HepG2 (cell line): Measurements from ENCODE around the gene SMOC1. TPM values are rescaled to one million over a fixed set of nuclear protein-coding genes. Genes with fewer than 3 reads are reported as not detected.
A peak's percentile ranks its signal among the peaks of the same experiment; 100 is the strongest.

Experiments
- ATAC-seq: fragments of 200-7000 bp; cut with Tn5 transposase; 3 replicates; pipeline ENCODE4 v1.9.1; 2020; ENCODE audit warnings: mild to moderate bottlenecking, moderate library complexity
- BruUV-seq: library from RNA; stranded (reverse); fragments of 400-500 nt; replicated peaks from 2 replicates; lab custom pipeline; 2021; lab: Mats Ljungman, UMichigan
- CTCF ChIA-PET: fragments of 300-600 bp; formaldehyde crosslinking; extraction: SDS; loops from one replicate; lab custom pipeline; 2021; ENCODE audit warnings: low total read pairs, inconsistent platforms, low intra/inter-chr PET ratio; lab: Yijun Ruan, JAX
- POLR2A ChIA-PET: fragments of 350-600 bp; sonication (Branson Sonifier 250); formaldehyde crosslinking; loops from one replicate; lab custom pipeline; 2020; ENCODE audit warnings: antibody characterized with exemption, inconsistent platforms; lab: Yijun Ruan, JAX
- DNase-seq: peaks from one replicate; pipeline ENCODE4 v3.0.0-alpha.2; 2015; ENCODE audit warnings: low spot score
- FAIRE-seq: peaks from 3 replicates; lab custom pipeline; 2011; peaks lifted over from hg19 to GRCh38; lab: Jason Lieb, UNC
- H2AFZ ChIP-seq: one replicate; pipeline ENCODE4 v1.6.1; 2011; ENCODE audit warnings: low read length, inconsistent platforms
- H3K27ac ChIP-seq: fragments of 300-600 bp; 3 replicates; pipeline ENCODE4 v1.8.0; 2011; ENCODE audit warnings: mixed run types, mild to moderate bottlenecking, mixed read lengths, low read length, inconsistent platforms; ENCODE audit not compliant: insufficient read depth; ENCODE audit errors: extremely low read length
- H3K27me3 ChIP-seq, 2 experiments: fragments of 200-600 bp in 1 of 2; 2 replicates in 1 of 2; 3 replicates in 1 of 2; pipeline versions ENCODE4 v1.6.0 to v1.8.0; 2011; ENCODE audit warnings: low read length in 2 of 2, mild to moderate bottlenecking in 2 of 2, moderate library complexity in 2 of 2, inconsistent platforms in 1 of 2; ENCODE audit not compliant: insufficient read depth in 2 of 2, control insufficient read depth in 1 of 2
- H3K36me3 ChIP-seq, 2 experiments: fragments of 200-600 bp in 1 of 2; replicated peaks in 1 of 2; 2 replicates in 1 of 2; 3 replicates in 1 of 2; pipeline versions ENCODE4 v1.5.1 to v1.8.0; 2011; ENCODE audit warnings: low read length in 2 of 2, inconsistent platforms in 1 of 2; ENCODE audit not compliant: insufficient read depth in 2 of 2, control insufficient read depth in 1 of 2
- H3K4me1 ChIP-seq: 2 replicates; pipeline ENCODE4 v1.5.1; 2012; ENCODE audit warnings: low read length, inconsistent platforms; ENCODE audit not compliant: insufficient read depth
- H3K4me2 ChIP-seq: 2 replicates; pipeline ENCODE4 v1.6.0; 2011; ENCODE audit warnings: low read depth, low read length, inconsistent platforms
- H3K4me3 ChIP-seq, 3 experiments: fragments of 200-600 bp in 1 of 3; sonication (generic), shearing (Covaris generic) in 1 of 3; replicated peaks in 1 of 3; 2 replicates each; pipeline ENCODE4 v1.5.1; 2011 to 2016; ENCODE audit warnings: low read length in 3 of 3, inconsistent platforms in 2 of 3, low read depth in 2 of 3, mild to moderate bottlenecking in 2 of 3, control low read depth in 1 of 3, mixed read lengths in 1 of 3; ENCODE audit not compliant: insufficient read depth in 1 of 3
- H3K79me2 ChIP-seq: one replicate; pipeline ENCODE4 v1.6.1; 2011; ENCODE audit warnings: low read length, inconsistent platforms; ENCODE audit not compliant: insufficient read depth
- H3K9ac ChIP-seq: 2 replicates; pipeline ENCODE4 v1.6.0; 2011; ENCODE audit warnings: mild to moderate bottlenecking, low read depth, low read length, inconsistent platforms; ENCODE audit not compliant: insufficient read depth
- H3K9me3 ChIP-seq: 2 replicates; pipeline ENCODE4 v1.5.1; 2012; ENCODE audit warnings: mild to moderate bottlenecking, low read length
- H4K20me1 ChIP-seq: 2 replicates; pipeline ENCODE4 v1.6.0; 2011; ENCODE audit warnings: inconsistent platforms, mild to moderate bottlenecking, low read length, moderate library complexity; ENCODE audit not compliant: insufficient read depth
- ARHGAP35 ChIP-seq: sonication (generic); formaldehyde crosslinking; IDR thresholded peaks from 2 replicates; pipeline ENCODE4 v1.9.0; 2022; ENCODE audit warnings: mild to moderate bottlenecking, inconsistent platforms, moderate library complexity, missing genetic modification reagents, borderline replicate concordance
- ASH2L ChIP-seq: fragments of 300-600, 200-600 bp; sonication (generic); IDR thresholded peaks from 2 replicates; pipeline ENCODE4 v1.7.0; 2017; ENCODE audit warnings: low read depth, mild to moderate bottlenecking, moderate library complexity, mixed read lengths, low read length; ENCODE audit not compliant: insufficient read length
- ATRX ChIP-seq: sonication (generic); formaldehyde crosslinking; IDR thresholded peaks from 2 replicates; pipeline ENCODE4 v1.4.0; 2020; ENCODE audit warnings: missing genetic modification reagents, borderline replicate concordance
- CBX2 ChIP-seq, 2 experiments: fragments of 200-600 bp in 1 of 2; sonication (generic); formaldehyde crosslinking in 1 of 2; IDR thresholded peaks; 2 replicates each; pipeline versions ENCODE4 v1.7.0 to v1.8.1; 2018 to 2022; ENCODE audit warnings: low read depth in 2 of 2, low read length in 1 of 2, mild to moderate bottlenecking in 1 of 2, missing genetic modification reagents in 1 of 2
- FOSL1 ChIP-seq: sonication (generic); formaldehyde crosslinking; IDR thresholded peaks from 2 replicates; pipeline ENCODE4 v1.9.0; 2021; ENCODE audit warnings: missing genetic modification reagents, borderline replicate concordance
- FOXK1 ChIP-seq: sonication (generic); formaldehyde crosslinking; IDR thresholded peaks from 2 replicates; pipeline ENCODE4 v1.4.0; 2020; ENCODE audit warnings: low read depth, missing genetic modification reagents, borderline replicate concordance
- GATAD2A ChIP-seq: IDR thresholded peaks from 2 replicates; pipeline ENCODE4 v1.6.1; 2016
- GTF3A ChIP-seq: sonication (generic); formaldehyde crosslinking; conservative IDR thresholded peaks from 2 replicates; pipeline ENCODE4 v1.4.0; 2020; ENCODE audit warnings: mild to moderate bottlenecking, missing genetic modification reagents
- HDAC6 ChIP-seq: fragments of 200-600 bp; sonication (generic); IDR thresholded peaks from 2 replicates; pipeline ENCODE4 v1.7.0; 2017; ENCODE audit warnings: mild to moderate bottlenecking, antibody characterized with exemption, low read length, low read depth
- ISX ChIP-seq: sonication (generic); formaldehyde crosslinking; conservative IDR thresholded peaks from 2 replicates; pipeline ENCODE4 v1.5.0; 2020; ENCODE audit warnings: missing genetic modification reagents
- KAT7 ChIP-seq: IDR thresholded peaks from 2 replicates; pipeline ENCODE4 v1.6.1; 2018; ENCODE audit warnings: borderline replicate concordance, missing compliant biosample characterization
- MAFF ChIP-seq: IDR thresholded peaks from 2 replicates; pipeline ENCODE4 v1.6.1; 2011; ENCODE audit warnings: low read depth, low read length, improper control_type of control experiment
- NCOA1 ChIP-seq: sonication (generic); formaldehyde crosslinking; IDR thresholded peaks from 2 replicates; pipeline ENCODE4 v1.9.0; 2021; ENCODE audit warnings: missing genetic modification reagents
- NFKB2 ChIP-seq: sonication (generic); formaldehyde crosslinking; IDR thresholded peaks from 2 replicates; pipeline ENCODE4 v1.4.0; 2020; ENCODE audit warnings: missing genetic modification reagents, borderline replicate concordance
- TAF15 ChIP-seq: fragments of 200-400 bp; formaldehyde crosslinking; IDR thresholded peaks from one replicate; pipeline ENCODE4 v1.6.1; 2018; ENCODE audit warnings: mild to moderate bottlenecking, low read depth, low read length; ENCODE audit not compliant: poor library complexity, severe bottlenecking
- ZFP90 ChIP-seq: sonication (generic); formaldehyde crosslinking; IDR thresholded peaks from 2 replicates; pipeline ENCODE4 v1.8.0; 2022; ENCODE audit warnings: missing genetic modification reagents, mild to moderate bottlenecking, inconsistent platforms, borderline replicate concordance
- ZNF230 ChIP-seq: sonication (generic); formaldehyde crosslinking; IDR thresholded peaks from 2 replicates; pipeline ENCODE4 v1.4.0; 2020; ENCODE audit warnings: mild to moderate bottlenecking, missing genetic modification reagents
- ZNF234 ChIP-seq: sonication (generic); formaldehyde crosslinking; conservative IDR thresholded peaks from 2 replicates; pipeline ENCODE4 v1.5.1; 2020; ENCODE audit warnings: mild to moderate bottlenecking, missing genetic modification reagents
- ZNF850 ChIP-seq: sonication (generic); formaldehyde crosslinking; conservative IDR thresholded peaks from 2 replicates; pipeline ENCODE4 v1.9.0; 2021; ENCODE audit warnings: mild to moderate bottlenecking, missing genetic modification reagents
- WGBS: methylation state at CpG from one replicate; pipeline ENCODE4 v1.1.6; 2017; ENCODE audit warnings: low lambda C conversion rate; 5-methylcytosine and 5-hydroxymethylcytosine counted together
- in situ Hi-C: cut with HindIII; loops from 2 replicates; pipeline ENCODE4 v1.10.0; 2017; ENCODE audit warnings: low pct_unique_long_range_greater_than_20kb; ENCODE audit not compliant: extremely low pct_ligation_motif_present
- intact Hi-C: fragments of 100-400 bp; cut with micrococcal nuclease; formaldehyde crosslinking; loops from one replicate; pipeline ENCODE4 v1.10.0; 2022; ENCODE audit not compliant: unreplicated experiment
- polyA plus RNA-seq, 8 experiments: library from polyadenylated mRNA; depleted of rRNA in 3 of 8; stranded (reverse) in 7 of 8; unstranded in 1 of 8; fragments of >200 nt; fragmentation: Illumina TruSeq in 4 of 8; extraction: Trizol in 4 of 8; gene quantifications; 2 replicates each; pipeline versions ENCODE4 v1.2.1 to v1.2.3, GENCODE V29; 2011 to 2016; ENCODE audit warnings: low read depth in 4 of 8, missing spikeins in 1 of 8, mixed read lengths in 1 of 8; ENCODE audit not compliant: insufficient read depth in 1 of 8
- total RNA-seq, 5 experiments: library from RNA; depleted of rRNA; stranded (reverse); fragments of >200 nt; fragmentation: Illumina TruSeq; extraction: Trizol; gene quantifications; 2 replicates each; pipeline ENCODE4 v1.2.3, GENCODE V29; 2016; ENCODE audit warnings: low read depth in 1 of 5
- TF ChIP-seq, protein P1 (sequence below): sonication (generic); formaldehyde crosslinking; IDR thresholded peaks from 2 replicates; pipeline ENCODE4 v1.8.1; 2023; ENCODE audit warnings: mild to moderate bottlenecking, missing genetic modification reagents, borderline replicate concordance
- TF ChIP-seq, protein P2 (sequence below): fragments of 450-650 bp; IDR thresholded peaks from 2 replicates; pipeline ENCODE4 v1.6.1; 2017

SMOC1 gene
- total and polyA plus RNA-seq, 2 of the 13 experiments (the other 11 are each of a cell fraction or from before 2014, with no cell fraction given), result 17.8 to 35.6 TPM

DNA sequence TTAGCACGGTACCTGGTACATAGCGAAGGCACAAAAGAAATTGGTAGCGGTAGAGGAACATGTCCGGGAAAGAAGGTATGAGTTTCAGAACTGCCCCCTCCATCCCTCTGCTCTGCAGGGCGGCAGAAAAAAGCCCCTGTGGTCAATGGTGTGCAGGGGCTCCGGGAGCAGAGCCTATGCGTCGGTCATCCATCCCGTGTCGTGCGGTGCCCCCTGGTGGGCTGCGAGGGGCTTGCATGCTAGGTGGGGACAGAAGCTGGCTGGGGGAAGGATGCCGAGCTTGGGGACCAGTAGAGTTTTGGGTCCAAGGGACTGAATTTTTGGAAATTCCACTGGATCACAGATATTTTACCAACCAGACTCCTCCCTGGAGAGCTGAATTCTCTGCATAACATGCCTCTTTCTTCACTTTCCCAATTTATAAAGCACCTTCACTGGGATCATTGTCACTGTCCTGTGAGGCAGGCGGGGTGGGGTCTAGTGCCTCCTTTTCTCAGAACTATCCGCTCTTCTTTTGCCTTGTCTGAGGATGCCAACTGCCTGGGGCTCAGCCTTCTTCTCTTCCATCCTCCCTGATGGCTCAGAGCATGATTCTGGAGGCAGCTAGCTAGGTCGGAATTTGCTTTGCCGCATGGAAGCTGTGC, 148.7 kb downstream of the SMOC1 start (continued):
- TF ChIP-seq, protein P1, sequence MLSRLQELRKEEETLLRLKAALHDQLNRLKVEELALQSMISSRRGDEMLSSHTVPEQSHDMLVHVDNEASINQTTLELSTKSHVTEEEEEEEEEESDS (CRISPR knock-in tag), result no peak
- TF ChIP-seq GATAD2A (CRISPR knock-in tag), result 0 out of 2 replicates have a peak, but pooled peaks have one; percentile 12
- peak; percentile 42; the same call in 1 of the 2 replicates for TF ChIP-seq NFKB2 (CRISPR knock-in tag)
- TF ChIP-seq KAT7 (CRISPR knock-in tag), result no peak
- TF ChIP-seq ATRX (CRISPR knock-in tag), result no peak
- TF ChIP-seq, all 625 proteins: peak for 35

GRCh38 chr14:70029296-70030132, 150.3 kb downstream of the SMOC1 start:
- ATAC-seq (no peak), DNase-seq (no peak), FAIRE-seq (no peak)
- Histone ChIP-seq H3K4me3 (no peak overlapping the region), H4K20me1 (no peaks in the 10 kb centered on the region), H3K4me2 (no peak overlapping the region), H3K27ac (no peak overlapping the region), H3K4me1 (peaks cover 17% of the 10 kb centered on the region), H3K79me2 (no peaks in the 10 kb centered on the region), H3K27me3 (no peaks in the 10 kb centered on the region), H3K9me3 (no peaks in the 10 kb centered on the region), H2AFZ (no peak overlapping the region), H3K9ac (no peak overlapping the region), H3K36me3 (peaks cover 6 to 15% of the 10 kb centered on the region in 2 experiments; a peak in 4 of 5 replicates)
- CTCF ChIA-PET, result interaction anchor here (1.4 to 2.9 kb wide), 3 partner anchors 44 to 299 kb away, joined by 5 to 45 read pairs (median 6); no protein-coding TSS in a partner anchor
- intact Hi-C loops (no loop called here), in situ Hi-C loops (loop anchor here (5.0 kb wide), 2 partner anchors 212 to 302 kb away; no protein-coding TSS in a partner anchor)
- POLR2A ChIA-PET, result interaction anchor here (1.9 kb wide), 1 partner anchor 166 kb away, joined by 7 read pairs; no protein-coding TSS in a partner anchor
- no TSS peak for BruUV-seq
- WGBS, result 95% methylated on average over 4 of the region's 6 CpGs
- TF ChIP-seq FOSL1, result no peak
- TF ChIP-seq GTF3A, result no peak
- no peak for TF ChIP-seq ASH2L
- no peak for TF ChIP-seq TAF15
- no peak for TF ChIP-seq ZNF230 (CRISPR knock-in tag)
- no peak for TF ChIP-seq ARHGAP35 (CRISPR knock-in tag)
- no peak for TF ChIP-seq ISX (CRISPR knock-in tag)
- no peak for TF ChIP-seq FOXK1 (CRISPR knock-in tag)
- TF ChIP-seq CBX2 (IDR thresholded peaks at IDR 0.05; ENCODE audit: low read depth, low read length), result no peak
- TF ChIP-seq CBX2 (CRISPR knock-in tag; IDR thresholded peaks at IDR 0.05; ENCODE audit: low read depth), result no peak
- no peak for TF ChIP-seq ZNF850 (CRISPR knock-in tag)
- TF ChIP-seq NCOA1 (CRISPR knock-in tag), result no peak
- no peak for TF ChIP-seq ZFP90 (CRISPR knock-in tag)
- TF ChIP-seq, protein P2, sequence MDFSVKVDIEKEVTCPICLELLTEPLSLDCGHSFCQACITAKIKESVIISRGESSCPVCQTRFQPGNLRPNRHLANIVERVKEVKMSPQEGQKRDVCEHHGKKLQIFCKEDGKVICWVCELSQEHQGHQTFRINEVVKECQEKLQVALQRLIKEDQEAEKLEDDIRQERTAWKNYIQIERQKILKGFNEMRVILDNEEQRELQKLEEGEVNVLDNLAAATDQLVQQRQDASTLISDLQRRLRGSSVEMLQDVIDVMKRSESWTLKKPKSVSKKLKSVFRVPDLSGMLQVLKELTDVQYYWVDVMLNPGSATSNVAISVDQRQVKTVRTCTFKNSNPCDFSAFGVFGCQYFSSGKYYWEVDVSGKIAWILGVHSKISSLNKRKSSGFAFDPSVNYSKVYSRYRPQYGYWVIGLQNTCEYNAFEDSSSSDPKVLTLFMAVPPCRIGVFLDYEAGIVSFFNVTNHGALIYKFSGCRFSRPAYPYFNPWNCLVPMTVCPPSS, result no peak
- no peak for TF ChIP-seq HDAC6
- TF ChIP-seq ZNF234 (CRISPR knock-in tag), result no peak
- TF ChIP-seq MAFF, result no peak
